Left ventricle myocardium inferior (tissue), 1 donor: ENCODE data around the gene NINL. TPM values are rescaled to one million over a fixed set of nuclear protein-coding genes. Genes with fewer than 3 reads are reported as not detected.
"Not testable (repeated sequence)": the region's sequence is repeated elsewhere in the genome, so short reads cannot be mapped to it uniquely, and the experiment has no call there.

Source experiments
- DNase-seq: peaks from one replicate; pipeline ENCODE4 v3.0.0-alpha.2; 2020
- H3K27ac ChIP-seq: fragments of 200-600 bp; replicated peaks from 2 replicates; pipeline ENCODE4 v1.8.0; 2021
- H3K27me3 ChIP-seq: fragments of 200-600 bp; 2 replicates; pipeline ENCODE4 v1.8.0; 2021; ENCODE audit warnings: low read depth
- H3K36me3 ChIP-seq: fragments of 200-600 bp; 2 replicates; pipeline ENCODE4 v1.8.0; 2021
- H3K4me1 ChIP-seq: fragments of 200-600 bp; 2 replicates; pipeline ENCODE4 v1.8.0; 2021
- H3K4me3 ChIP-seq: fragments of 200-600 bp; 2 replicates; pipeline ENCODE4 v1.8.0; 2021; ENCODE audit warnings: mild to moderate bottlenecking, moderate library complexity
- H3K9me3 ChIP-seq: fragments of 200-600 bp; replicated peaks from 2 replicates; pipeline ENCODE4 v1.8.0; 2021
- intact Hi-C: fragments of 100-400 bp; cut with micrococcal nuclease; formaldehyde crosslinking; loops from one replicate; pipeline ENCODE4 v1.11.0; 2022
- total RNA-seq: library from RNA; stranded (reverse); fragmentation: NEBNext Ultra II Directional; extraction: Animal tissue kit (Norgen Biotek cat#: 25700); gene quantifications from one replicate; pipeline ENCODE4 v1.2.1, GENCODE V29; 2021
- TF ChIP-seq, protein P1 (sequence below): fragments of 200-600 bp; IDR thresholded peaks from 2 replicates; pipeline ENCODE4 v1.8.0; 2021; ENCODE audit warnings: antibody characterized with exemption, mild to moderate bottlenecking, borderline replicate concordance
- donor health status: DM: no; HTN: yes; CAD: no; lungs with severe emphysema.

Gene NINL
- total RNA-seq, 1 donor from 2014 or later, result 1.8 TPM

DNA sequence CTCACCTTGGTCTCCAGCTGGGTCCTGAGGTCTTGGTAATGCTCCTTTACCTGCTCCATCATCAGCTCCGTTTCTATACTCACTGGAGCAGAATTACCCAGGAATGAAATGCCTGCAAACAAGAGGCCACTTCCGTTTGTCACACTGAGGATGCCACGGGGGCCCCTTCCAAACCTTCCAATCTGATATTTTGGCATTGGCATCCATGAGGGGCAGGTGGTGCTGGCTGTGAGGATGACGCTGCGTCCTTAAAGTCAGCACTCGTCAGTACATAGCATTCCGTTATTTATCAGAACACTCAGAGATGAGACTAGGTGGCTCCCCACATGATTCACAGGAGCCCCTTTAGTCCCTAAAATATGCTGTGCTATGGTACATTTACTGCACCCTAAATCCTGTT is 105.2 kb downstream of the NINL start:
- TF ChIP-seq, protein P1, sequence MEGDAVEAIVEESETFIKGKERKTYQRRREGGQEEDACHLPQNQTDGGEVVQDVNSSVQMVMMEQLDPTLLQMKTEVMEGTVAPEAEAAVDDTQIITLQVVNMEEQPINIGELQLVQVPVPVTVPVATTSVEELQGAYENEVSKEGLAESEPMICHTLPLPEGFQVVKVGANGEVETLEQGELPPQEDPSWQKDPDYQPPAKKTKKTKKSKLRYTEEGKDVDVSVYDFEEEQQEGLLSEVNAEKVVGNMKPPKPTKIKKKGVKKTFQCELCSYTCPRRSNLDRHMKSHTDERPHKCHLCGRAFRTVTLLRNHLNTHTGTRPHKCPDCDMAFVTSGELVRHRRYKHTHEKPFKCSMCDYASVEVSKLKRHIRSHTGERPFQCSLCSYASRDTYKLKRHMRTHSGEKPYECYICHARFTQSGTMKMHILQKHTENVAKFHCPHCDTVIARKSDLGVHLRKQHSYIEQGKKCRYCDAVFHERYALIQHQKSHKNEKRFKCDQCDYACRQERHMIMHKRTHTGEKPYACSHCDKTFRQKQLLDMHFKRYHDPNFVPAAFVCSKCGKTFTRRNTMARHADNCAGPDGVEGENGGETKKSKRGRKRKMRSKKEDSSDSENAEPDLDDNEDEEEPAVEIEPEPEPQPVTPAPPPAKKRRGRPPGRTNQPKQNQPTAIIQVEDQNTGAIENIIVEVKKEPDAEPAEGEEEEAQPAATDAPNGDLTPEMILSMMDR, result no peak

DNA sequence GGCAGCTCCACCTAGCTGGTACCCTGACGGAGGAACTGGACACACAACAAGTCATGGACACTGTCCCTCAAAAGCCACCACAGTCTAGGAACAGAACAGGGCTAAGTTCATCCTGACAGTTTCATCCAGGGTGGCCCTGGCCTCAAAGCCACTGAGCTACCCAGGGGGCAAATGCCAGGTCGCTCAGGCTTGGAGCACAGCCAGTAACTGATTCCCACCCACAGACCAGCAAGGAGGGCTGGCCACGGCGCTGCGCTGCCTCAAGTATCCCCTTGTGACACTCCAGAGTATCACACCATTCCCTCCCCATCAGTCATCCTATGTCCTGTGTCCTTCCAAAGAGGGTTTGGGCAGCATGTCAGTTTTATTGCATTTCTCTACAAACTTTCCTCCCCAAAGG is 105.7 kb downstream of the NINL start:
- Histone ChIP-seq H3K36me3 (peaks cover 46% of the 10 kb centered on the region), H3K27me3 (no peaks in the 10 kb centered on the region), H3K27ac (no peak overlapping the region), H3K4me1 (no peaks in the 10 kb centered on the region), H3K4me3 (no peak overlapping the region), H3K9me3 (no peaks in the 10 kb centered on the region)
- intact Hi-C loops, result no loop called here
- TF ChIP-seq, protein P1, result no peak
- DNase-seq, result no peak

More for the DNA sequence above, 105.2 kb downstream of the NINL start:
- DNase-seq, result no peak
- Histone ChIP-seq H3K9me3 (no peaks in the 10 kb centered on the region), H3K36me3 (peaks cover 46% of the 10 kb centered on the region), H3K4me3 (no peak overlapping the region), H3K27me3 (no peaks in the 10 kb centered on the region), H3K27ac (no peak overlapping the region), H3K4me1 (no peaks in the 10 kb centered on the region)
- intact Hi-C loops, result no loop called here

GRCh38 chr20:25478889-25479568 is 106.3 kb downstream of the NINL start:
- Histone ChIP-seq H3K9me3 (no peaks in the 10 kb centered on the region), H3K4me1 (no peaks in the 10 kb centered on the region), H3K36me3 (peaks cover 47% of the 10 kb centered on the region), H3K27me3 (no peaks in the 10 kb centered on the region), H3K27ac (no peak overlapping the region), H3K4me3 (no peak overlapping the region)
- no peak for DNase-seq
- TF ChIP-seq, protein P1, result no peak
- intact Hi-C loops, result no loop called here

DNA sequence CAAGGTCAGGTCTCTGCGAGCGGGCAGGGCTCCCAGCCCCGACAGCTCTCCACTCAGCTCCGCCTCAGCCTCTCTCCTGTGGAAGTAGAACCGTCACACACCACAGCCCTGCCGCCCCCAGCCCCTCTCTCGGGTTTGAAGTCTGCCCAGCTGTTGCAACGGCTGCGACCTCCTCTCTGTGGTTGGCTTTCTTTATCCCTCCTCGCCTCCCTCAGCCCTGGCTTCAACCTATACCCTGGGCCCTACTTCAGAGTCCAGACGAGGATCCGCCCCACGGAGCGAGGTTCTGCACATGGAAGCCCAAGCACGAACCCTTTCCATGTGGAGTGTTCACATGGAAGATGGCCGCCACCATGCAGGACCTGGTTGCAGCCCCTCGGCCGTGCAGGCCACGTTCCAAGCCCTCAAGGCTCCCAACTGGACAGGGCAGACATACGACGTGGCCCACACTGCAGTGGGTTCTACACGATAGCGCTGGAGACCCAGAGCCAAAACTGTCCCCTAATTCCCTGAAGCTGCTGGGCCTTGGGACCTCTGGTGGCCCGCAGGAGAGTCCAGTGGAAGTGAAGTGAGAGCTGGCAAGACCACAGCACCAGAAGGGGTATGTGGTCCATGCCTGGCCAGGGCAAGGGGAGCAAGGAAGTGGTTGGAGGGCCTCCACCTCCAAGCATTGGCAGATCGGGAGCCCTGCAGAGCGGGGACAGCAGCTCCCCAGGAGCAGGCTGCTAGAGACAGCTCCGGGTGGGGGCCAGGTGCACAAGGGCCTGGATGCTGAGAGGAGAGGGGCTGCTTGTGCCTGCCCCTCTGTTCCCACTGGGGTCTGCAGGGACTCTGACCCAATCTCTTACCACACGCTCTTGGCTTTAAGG is 108.1 kb downstream of the NINL start:
- TF ChIP-seq, protein P1, result no peak
- no peaks in the 10 kb centered on the region for H3K9me3 ChIP-seq
- peaks cover 55% of the 10 kb centered on the region for H3K36me3 ChIP-seq
- H3K4me1 ChIP-seq, result no peaks in the 10 kb centered on the region
- H3K4me3 ChIP-seq, result no peak overlapping the region
- no peak overlapping the region for H3K27ac ChIP-seq
- intact Hi-C loops, result no loop called here
- H3K27me3 ChIP-seq, result no peaks in the 10 kb centered on the region
- DNase-seq, result no peak

- TF ChIP-seq, protein P1, result no peak
- Histone ChIP-seq H3K27ac (no peak overlapping the region), H3K36me3 (peaks cover 49% of the 10 kb centered on the region), H3K9me3 (no peaks in the 10 kb centered on the region), H3K4me3 (no peak overlapping the region), H3K27me3 (no peaks in the 10 kb centered on the region), H3K4me1 (no peaks in the 10 kb centered on the region)
- no peak for DNase-seq
- intact Hi-C loops, result no loop called here
Measured at GRCh38 chr20:25476106-25477013, 109.0 kb downstream of the NINL start.

DNA sequence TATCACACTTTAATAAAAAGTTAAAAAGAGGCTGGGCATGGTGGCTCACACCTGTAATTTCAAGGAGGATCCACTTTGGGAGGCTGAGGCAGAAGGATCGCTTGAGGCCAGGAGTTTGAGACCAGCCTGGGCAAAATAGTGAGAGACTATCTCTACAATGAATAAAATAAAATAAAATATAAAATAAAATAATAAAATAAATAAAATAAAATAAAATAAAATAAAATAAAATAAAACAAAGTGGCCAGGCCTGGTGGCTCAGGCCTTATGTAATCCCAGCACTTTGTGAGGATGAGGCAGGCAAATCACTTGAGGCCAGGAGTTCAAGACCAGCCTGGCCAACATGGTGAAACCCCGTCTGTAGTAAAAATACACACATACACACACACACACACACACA is 112.0 kb downstream of the NINL start:
- DNase-seq, H3K27me3 ChIP-seq, H3K27ac ChIP-seq, H3K9me3 ChIP-seq, H3K4me1 ChIP-seq, intact Hi-C loops, H3K4me3 ChIP-seq: not testable (repeated sequence)
- peaks cover 35% of the 10 kb centered on the region for H3K36me3 ChIP-seq
